Measurements from ENCODE around the gene RPS27. TPM values are rescaled to one million over a fixed set of nuclear protein-coding genes. Genes with fewer than 3 reads are reported as not detected.

The RPS27 gene
- total and polyA plus RNA-seq, 2 of the 13 experiments (the other 11 are each of a cell fraction or from before 2014, with no cell fraction given) = 3,737 to 9,964 TPM

DNA sequence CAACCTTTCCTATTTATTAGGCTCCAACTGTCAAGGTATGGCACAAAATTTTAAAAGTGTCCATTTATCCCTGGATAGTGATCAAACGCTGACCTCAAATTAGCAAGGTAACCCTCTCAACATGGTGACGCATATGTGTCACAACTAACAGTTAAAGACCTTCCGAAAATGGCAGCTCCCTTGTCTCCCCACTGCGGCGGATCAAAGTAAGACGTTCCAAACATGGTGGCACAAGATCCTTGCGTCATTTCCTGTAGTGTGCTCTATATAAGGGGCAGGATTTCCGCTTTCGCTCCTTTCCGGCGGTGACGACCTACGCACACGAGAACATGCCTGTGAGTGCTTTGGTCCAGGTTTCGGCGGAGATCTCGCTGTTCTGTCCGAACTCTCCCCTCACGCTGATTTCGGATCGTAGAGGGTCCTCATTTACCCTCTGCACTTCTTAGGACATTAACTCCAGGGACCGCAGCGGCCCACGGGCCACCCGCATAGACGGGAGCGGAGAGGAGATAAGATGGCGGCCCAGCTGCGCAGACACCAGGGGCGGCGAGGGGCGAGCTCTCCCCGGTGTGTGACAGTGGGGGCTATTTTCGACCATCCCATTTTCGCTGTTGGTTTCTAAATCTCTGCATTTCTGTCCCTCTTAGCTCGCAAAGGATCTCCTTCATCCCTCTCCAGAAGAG lies at the start of gene RPS27 (continued):
- TF ChIP-seq, protein P1, sequence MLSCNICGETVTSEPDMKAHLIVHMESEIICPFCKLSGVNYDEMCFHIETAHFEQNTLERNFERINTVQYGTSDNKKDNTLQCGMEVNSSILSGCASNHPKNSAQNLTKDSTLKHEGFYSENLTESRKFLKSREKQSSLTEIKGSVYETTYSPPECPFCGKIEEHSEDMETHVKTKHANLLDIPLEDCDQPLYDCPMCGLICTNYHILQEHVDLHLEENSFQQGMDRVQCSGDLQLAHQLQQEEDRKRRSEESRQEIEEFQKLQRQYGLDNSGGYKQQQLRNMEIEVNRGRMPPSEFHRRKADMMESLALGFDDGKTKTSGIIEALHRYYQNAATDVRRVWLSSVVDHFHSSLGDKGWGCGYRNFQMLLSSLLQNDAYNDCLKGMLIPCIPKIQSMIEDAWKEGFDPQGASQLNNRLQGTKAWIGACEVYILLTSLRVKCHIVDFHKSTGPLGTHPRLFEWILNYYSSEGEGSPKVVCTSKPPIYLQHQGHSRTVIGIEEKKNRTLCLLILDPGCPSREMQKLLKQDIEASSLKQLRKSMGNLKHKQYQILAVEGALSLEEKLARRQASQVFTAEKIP (CRISPR knock-in tag; IDR thresholded peaks at IDR 0.05; ENCODE audit: borderline replicate concordance) = no peak
- TF ChIP-seq SNRNP70 (IDR thresholded peaks at IDR 0.05; ENCODE audit: low read depth, low read length) (no peak), PRDM4 (CRISPR knock-in tag; IDR thresholded peaks at IDR 0.05; ENCODE audit: borderline replicate concordance) (no peak), ZSCAN12 (CRISPR knock-in tag; IDR thresholded peaks at IDR 0.05) (0 out of 2 replicates have a peak, but pooled peaks have one; percentile 24), ZNF580 (CRISPR knock-in tag; IDR thresholded peaks at IDR 0.05; ENCODE audit: borderline replicate concordance, low read depth) (peak; percentile 95), HMG20B (CRISPR knock-in tag; conservative IDR thresholded peaks at IDR 0.05) (0 out of 2 replicates have a peak, but pooled peaks have one; percentile 5), SSRP1 (CRISPR knock-in tag; IDR thresholded peaks at IDR 0.05) (0 out of 2 replicates have a peak, but pooled peaks have one; percentile 5), NFIB (CRISPR knock-in tag; IDR thresholded peaks at IDR 0.05; ENCODE audit: borderline replicate concordance) (no peak), KDM5A (IDR thresholded peaks at IDR 0.05; ENCODE audit: borderline replicate concordance, low read length) (peak; percentile 66; the same call in 1 of the 2 replicates), ZNF329 (CRISPR knock-in tag; IDR thresholded peaks at IDR 0.05; ENCODE audit: low read depth) (no peak), HDAC2 (CRISPR knock-in tag; IDR thresholded peaks at IDR 0.05) (peak; percentile 64), ZBTB21 (CRISPR knock-in tag; IDR thresholded peaks at IDR 0.05) (peak; percentile 89), LCORL (IDR thresholded peaks at IDR 0.05) (no peak), LCORL (CRISPR knock-in tag; IDR thresholded peaks at IDR 0.05) (no peak), ZBTB10 (CRISPR knock-in tag; IDR thresholded peaks at IDR 0.05; ENCODE audit: borderline replicate concordance) (no peak), ZNF709 (CRISPR knock-in tag; IDR thresholded peaks at IDR 0.05) (no peak), AGO1 (IDR thresholded peaks at IDR 0.05; ENCODE audit: low read depth, low read length, poor library complexity, severe bottlenecking) (no peak), KMT2B (CRISPR knock-in tag; IDR thresholded peaks at IDR 0.05) (peak; percentile 85), ZNF598 (CRISPR knock-in tag; IDR thresholded peaks at IDR 0.05; ENCODE audit: borderline replicate concordance) (no peak)
- TF ChIP-seq, protein P2, sequence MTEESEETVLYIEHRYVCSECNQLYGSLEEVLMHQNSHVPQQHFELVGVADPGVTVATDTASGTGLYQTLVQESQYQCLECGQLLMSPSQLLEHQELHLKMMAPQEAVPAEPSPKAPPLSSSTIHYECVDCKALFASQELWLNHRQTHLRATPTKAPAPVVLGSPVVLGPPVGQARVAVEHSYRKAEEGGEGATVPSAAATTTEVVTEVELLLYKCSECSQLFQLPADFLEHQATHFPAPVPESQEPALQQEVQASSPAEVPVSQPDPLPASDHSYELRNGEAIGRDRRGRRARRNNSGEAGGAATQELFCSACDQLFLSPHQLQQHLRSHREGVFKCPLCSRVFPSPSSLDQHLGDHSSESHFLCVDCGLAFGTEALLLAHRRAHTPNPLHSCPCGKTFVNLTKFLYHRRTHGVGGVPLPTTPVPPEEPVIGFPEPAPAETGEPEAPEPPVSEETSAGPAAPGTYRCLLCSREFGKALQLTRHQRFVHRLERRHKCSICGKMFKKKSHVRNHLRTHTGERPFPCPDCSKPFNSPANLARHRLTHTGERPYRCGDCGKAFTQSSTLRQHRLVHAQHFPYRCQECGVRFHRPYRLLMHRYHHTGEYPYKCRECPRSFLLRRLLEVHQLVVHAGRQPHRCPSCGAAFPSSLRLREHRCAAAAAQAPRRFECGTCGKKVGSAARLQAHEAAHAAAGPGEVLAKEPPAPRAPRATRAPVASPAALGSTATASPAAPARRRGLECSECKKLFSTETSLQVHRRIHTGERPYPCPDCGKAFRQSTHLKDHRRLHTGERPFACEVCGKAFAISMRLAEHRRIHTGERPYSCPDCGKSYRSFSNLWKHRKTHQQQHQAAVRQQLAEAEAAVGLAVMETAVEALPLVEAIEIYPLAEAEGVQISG (CRISPR knock-in tag; IDR thresholded peaks at IDR 0.05) = peak; percentile 95
